Nucleus accumbens (tissue), 56 donors: Measurements from ENCODE around the gene MYCBP.

Experiments used
- DNase-seq, 56 donors: peaks; one replicate each; lab custom pipeline; 2025; lab: John Stamatoyannopoulos, UW

MYCBP gene

GRCh38 chr1:38827318-38827717 is 45.8 kb downstream of the MYCBP start:
- DNase-seq: peak in 9 of 56 donors; percentile 14 to 54 (median 38)

- DNase-seq: no peak
These were observed 46.3 kb downstream of the MYCBP start for GRCh38 chr1:38826886-38827285.

- no peak for DNase-seq
These were observed 46.9 kb downstream of the MYCBP start for GRCh38 chr1:38826262-38826661.

GRCh38 chr1:38820860-38821259 is 52.3 kb downstream of the MYCBP start:
- DNase-seq: no peak

- no peak for DNase-seq
These were observed 53.6 kb downstream of the MYCBP start for GRCh38 chr1:38819516-38819915.

GRCh38 chr1:38819040-38819439 is 54.1 kb downstream of the MYCBP start:
- no peak for DNase-seq

GRCh38 chr1:38818175-38818976 is 54.8 kb downstream of the MYCBP start:
- DNase-seq: peak in 12 of 56 donors; percentile 8 to 47 (median 28)

- no peak for DNase-seq
These were observed 55.6 kb downstream of the MYCBP start for GRCh38 chr1:38817267-38818174.

- DNase-seq: peak in 25 of 56 donors; percentile 8 to 75 (median 41)
These were observed 57.1 kb downstream of the MYCBP start for GRCh38 chr1:38815903-38816627.

GRCh38 chr1:38814984-38815464 is 58.1 kb downstream of the MYCBP start:
- DNase-seq: no peak

GRCh38 chr1:38814444-38814983 is 58.6 kb downstream of the MYCBP start:
- no peak for DNase-seq

- DNase-seq: no peak
These were observed 60.2 kb downstream of the MYCBP start for GRCh38 chr1:38812981-38813380.
